Vagina (tissue), 2 donors: Measurements from ENCODE around the gene SLC34A1.

Experiments used
- CTCF ChIP-seq, 3 experiments: fragments of 450-650 bp in 2 of 3; fragments of 200-600 bp in 1 of 3; sonication (generic) in 1 of 3; IDR thresholded peaks; one replicate each; pipeline ENCODE4 v1.5.1; 2017 to 2019; ENCODE audit warnings: antibody characterized with exemption in 3 of 3, mild to moderate bottlenecking in 2 of 3, moderate library complexity in 2 of 3
- POLR2AphosphoS5 ChIP-seq, 2 donors: sonication (generic); formaldehyde crosslinking; IDR thresholded peaks; one replicate each; pipeline ENCODE4 v1.9.0; 2017; ENCODE audit warnings: antibody characterized with exemption in 2 of 2, mild to moderate bottlenecking in 2 of 2, low read depth in 1 of 2; ENCODE audit not compliant: insufficient read depth in 1 of 2

DNA sequence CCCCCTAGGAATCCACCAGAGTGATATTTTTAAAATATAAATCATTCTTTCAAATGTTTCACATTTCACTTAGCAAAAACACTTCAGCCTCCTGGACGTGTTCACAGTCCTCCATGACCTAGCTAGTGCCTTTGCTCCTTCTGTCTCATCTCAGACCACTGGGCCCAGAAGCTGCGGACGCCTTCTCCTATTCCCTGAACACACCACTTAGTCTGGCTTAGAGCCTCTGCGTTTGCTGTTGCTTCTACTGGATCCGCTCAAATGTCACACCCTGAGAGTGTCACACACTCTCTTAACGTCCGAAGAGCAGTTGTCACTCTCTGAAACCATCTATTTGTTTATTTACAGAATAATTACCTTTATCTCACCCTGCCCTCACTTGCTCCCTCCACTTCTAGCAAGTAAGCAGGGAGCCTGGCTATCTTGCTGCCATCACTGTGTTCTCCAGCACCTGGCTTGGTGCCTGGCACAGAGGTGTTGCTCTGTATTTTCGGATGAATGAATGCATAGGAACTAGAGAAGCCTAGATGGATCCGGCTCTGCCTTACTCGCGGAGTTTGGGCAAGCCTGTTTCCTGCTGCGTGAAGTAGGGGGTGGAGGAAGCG, 41.1 kb downstream of the SLC34A1 start:
- TF ChIP-seq CTCF (IDR thresholded peaks at IDR 0.05): no peak
- no peak for TF ChIP-seq POLR2AphosphoS5 (IDR thresholded peaks at IDR 0.05; ENCODE audit: insufficient read depth in 1 of 2, low read depth in 1 of 2)
